Heart right ventricle (tissue), 16 donors: ENCODE measurements around the gene MYBPC1. TPM values are rescaled to one million over a fixed set of nuclear protein-coding genes. Genes with fewer than 3 reads are reported as not detected.
"Not testable (repeated sequence)": the region's sequence is repeated elsewhere in the genome, so short reads cannot be mapped to it uniquely, and the experiment has no call there.

Source experiments
- ATAC-seq, 8 donors: fragments of 200-7000 bp; cut with Tn5 transposase; one replicate each; pipeline ENCODE4 v1.9.1; 2020; ENCODE audit warnings: mild to moderate bottlenecking in 8 of 8, moderate library complexity in 8 of 8, moderate number of reproducible peaks in 1 of 8
- DNase-seq, 2 donors: peaks; one replicate each; pipeline ENCODE4 v3.0.0-alpha.2; 2020
- H3K27ac ChIP-seq, 10 donors: fragments of 200-600 bp; sonication (generic) in 2 of 10; one replicate each; pipeline versions ENCODE4 v1.5.0 to v1.8.0; 2020 to 2022; ENCODE audit warnings: mild to moderate bottlenecking in 3 of 10
- H3K27me3 ChIP-seq, 7 donors: fragments of 200-600 bp; one replicate each; pipeline ENCODE4 v1.8.0; 2021 to 2022; ENCODE audit warnings: mild to moderate bottlenecking in 2 of 7
- H3K36me3 ChIP-seq, 9 donors: fragments of 200-600 bp; sonication (generic) in 1 of 9; one replicate each; pipeline versions ENCODE4 v1.5.0 to v1.8.0; 2020 to 2022; ENCODE audit warnings: mild to moderate bottlenecking in 2 of 9
- H3K4me1 ChIP-seq, 9 donors: fragments of 200-600 bp; sonication (generic) in 1 of 9; one replicate each; pipeline versions ENCODE4 v1.5.0 to v1.8.0; 2020 to 2022; ENCODE audit warnings: mild to moderate bottlenecking in 4 of 9
- H3K4me3 ChIP-seq, 10 donors: fragments of 200-600 bp; sonication (generic) in 2 of 10; one replicate each; pipeline versions ENCODE4 v1.5.0 to v1.8.0; 2020 to 2022; ENCODE audit warnings: mild to moderate bottlenecking in 7 of 10, moderate library complexity in 2 of 10
- H3K9me3 ChIP-seq, 11 donors: fragments of 200-600 bp in 10 of 11; sonication (generic) in 2 of 11; one replicate each; pipeline versions ENCODE4 v1.5.0 to v1.8.0; 2013 to 2022; ENCODE audit warnings: mild to moderate bottlenecking in 2 of 11, control low read depth in 1 of 11, moderate library complexity in 1 of 11
- CTCF ChIP-seq, 9 donors: fragments of 200-600 bp; sonication (generic) in 2 of 9; IDR thresholded peaks; one replicate each; pipeline versions ENCODE4 v1.5.0 to v1.8.0; 2021 to 2022; ENCODE audit warnings: antibody characterized with exemption in 9 of 9, mild to moderate bottlenecking in 5 of 9, moderate library complexity in 1 of 9
- WGBS, 2 donors: extraction: QIAGEN DNeasy Blood & Tissue Kit; methylation state at CpG; one replicate each; pipeline ENCODE4 v1.1.7; 2013; ENCODE audit warnings: inconsistent platforms in 1 of 2; 5-methylcytosine and 5-hydroxymethylcytosine counted together
- intact Hi-C, 10 donors: fragments of 100-400 bp; cut with DNase I; formaldehyde crosslinking; loops; one replicate each; pipeline versions ENCODE4 v1.11.1 to v1.14.2; 2022
- polyA plus RNA-seq, 2 donors: library from polyadenylated mRNA; stranded (reverse); fragments of 200-250 nt; gene quantifications; one replicate each; pipeline ENCODE4 v1.2.3, GENCODE V29; 2013
- total RNA-seq, 10 donors: library from RNA; stranded (reverse); fragmentation: NEBNext Ultra II Directional in 3 of 10; extraction: Animal tissue kit (Norgen Biotek cat#: 25700) in 3 of 10; gene quantifications; one replicate each; pipeline versions ENCODE4 v1.2.1 to v1.2.4, GENCODE V29; 2021 to 2023
- donor health status: Arrhythmogenic right ventricular cardiomyopathy.
- donor health status: ischemic (EF 13 %, LVEDD 7.1; RV severe dilation, severe dysfunction).
- donor health status: healthy with polysubstance abuse.
- donor health status: DM: no; HTN: yes; CAD: no.
- donor health status: DM: no; HTN: no; CAD: no.
- donor health status: ischemic (EF 25% LVEDD 6.9; RV normal size, moderate dysfunction).
- donor health status: ischemic (EF 25% LVEDD 5.7; RV mildly dilated, moderate dysfunction).
- donor health status: healthy.
- donor health status: DM: yes; HTN: yes; CAD: no.
- donor health status: Ischemic cardiomyopathy.
- donor health status: ischemic (EF 35%, LVEDD 5.7; RV mildly dilated, moderate dysfunction).
- donor health status: nonischemic (EF 11% LVEDD 7.7; RV severe dilation, severe dysfunction).
- donor health status: DM: yes; HTN: yes; CAD: no.
- donor health status: PGD.
- donor health status: ischemic (EF 29% LVEDD 5.4; RV normal size, mild dysfunction).
- donor health status: nonischemic (EF 23%, LVEDD 6.1; RV moderate dilation, normal function).

MYBPC1 gene
- total and polyA plus RNA-seq, 12 donors: 0.17 to 6.4 (median 1.7) TPM

- Histone ChIP-seq H3K4me1 (peaks cover 0 to 17% (median 11%) of the 10 kb centered on the region in 9 donors), H3K27ac (peak overlapping the region in 8 of 10 donors; percentile 34 to 77 (median 60)), H3K9me3 (no peaks in the 10 kb centered on the region), H3K4me3 (no peak overlapping the region), H3K36me3 (no peaks in the 10 kb centered on the region), H3K27me3 (no peaks in the 10 kb centered on the region)
- ATAC-seq: peak in 6 of 8 donors; percentile 68 to 98 (median 74)
- intact Hi-C loops: no loop called here
- DNase-seq: no peak
- WGBS, 2 donors: 63 to 77% methylated on average over 3 of the region's 3 CpGs
- TF ChIP-seq CTCF (IDR thresholded peaks at IDR 0.05): no peak
These were observed 85.5 kb downstream of the MYBPC1 start for GRCh38 chr12:101680240-101680639.

GRCh38 chr12:101680647-101681046, 85.9 kb downstream of the MYBPC1 start:
- H3K27me3 ChIP-seq: no peaks in the 10 kb centered on the region
- intact Hi-C loops: no loop called here
- peak overlapping the region in 8 of 10 donors; percentile 34 to 77 (median 60) for H3K27ac ChIP-seq
- H3K9me3 ChIP-seq: no peaks in the 10 kb centered on the region
- H3K36me3 ChIP-seq: no peaks in the 10 kb centered on the region
- peaks cover 0 to 17% (median 11%) of the 10 kb centered on the region in 9 donors for H3K4me1 ChIP-seq
- DNase-seq (no peak), ATAC-seq (peak in 7 of 8 donors; percentile 48 to 87 (median 65))
- no peak for TF ChIP-seq CTCF (IDR thresholded peaks at IDR 0.05)
- no peak overlapping the region for H3K4me3 ChIP-seq

- ATAC-seq, H3K27ac ChIP-seq, H3K4me3 ChIP-seq, intact Hi-C loops, H3K36me3 ChIP-seq, H3K9me3 ChIP-seq, H3K27me3 ChIP-seq, DNase-seq: not testable (repeated sequence)
- 65 to 77% methylated on average over 6 of the region's 6 CpGs for WGBS, 2 donors
- H3K4me1 ChIP-seq: peaks cover 0 to 19% (median 11%) of the 10 kb centered on the region in 9 donors
These were observed 86.9 kb downstream of the MYBPC1 start for GRCh38 chr12:101681627-101682026.

- Histone ChIP-seq H3K27me3 (no peaks in the 10 kb centered on the region), H3K4me3 (no peak overlapping the region), H3K36me3 (no peaks in the 10 kb centered on the region), H3K4me1 (peaks cover 0 to 16% (median 10%) of the 10 kb centered on the region in 9 donors), H3K27ac (no peak overlapping the region), H3K9me3 (no peaks in the 10 kb centered on the region)
- no peak for TF ChIP-seq CTCF (IDR thresholded peaks at IDR 0.05)
- ATAC-seq: no peak
- DNase-seq: no peak
- intact Hi-C loops: no loop called here
- WGBS, 2 donors: 82 to 83% methylated on average over 1 of the region's 1 CpG
These were observed 90.3 kb downstream of the MYBPC1 start for GRCh38 chr12:101685092-101685491.

GRCh38 chr12:101686176-101686575, 91.4 kb downstream of the MYBPC1 start:
- Histone ChIP-seq H3K27ac (peak overlapping the region in 1 of 10 donors; percentile 8), H3K27me3 (no peaks in the 10 kb centered on the region), H3K36me3 (no peaks in the 10 kb centered on the region), H3K4me3 (no peak overlapping the region), H3K4me1 (peaks cover 0 to 6% (median 0%) of the 10 kb centered on the region in 9 donors), H3K9me3 (no peaks in the 10 kb centered on the region)
- peak; percentile 46 to 93 (median 86) for ATAC-seq
- peak in 1 of 2 donors; percentile 46 for DNase-seq
- 57 to 73% methylated on average over 1 of the region's 1 CpG for WGBS, 2 donors
- intact Hi-C loops: no loop called here
- TF ChIP-seq CTCF (IDR thresholded peaks at IDR 0.05): no peak
